Coronary artery (tissue), 2 donors: ENCODE data around the gene GYG2.
A peak's percentile ranks its signal among the peaks of the same experiment; 100 is the strongest.
"Not testable (repeated sequence)": the region's sequence is repeated elsewhere in the genome, so short reads cannot be mapped to it uniquely, and the experiment has no call there.

ENCODE experiments used
- DNase-seq: peaks from one replicate; pipeline ENCODE4 v3.0.0-alpha.2; 2017; ENCODE audit warnings: low spot score
- H3K27ac ChIP-seq, 2 donors: fragments of 200-600 bp; sonication (generic); one replicate each; pipeline ENCODE4 v1.5.1; 2016 to 2019
- H3K4me3 ChIP-seq: fragments of 200-600 bp; sonication (generic); 2 replicates; pipeline ENCODE4 v1.5.1; 2016; ENCODE audit warnings: mild to moderate bottlenecking, moderate library complexity
- TF ChIP-seq, protein P1 (sequence below): fragments of 200-600 bp; sonication (generic); IDR thresholded peaks from one replicate; pipeline ENCODE4 v1.5.1; 2019; ENCODE audit warnings: antibody characterized with exemption

The GYG2 gene

DNA sequence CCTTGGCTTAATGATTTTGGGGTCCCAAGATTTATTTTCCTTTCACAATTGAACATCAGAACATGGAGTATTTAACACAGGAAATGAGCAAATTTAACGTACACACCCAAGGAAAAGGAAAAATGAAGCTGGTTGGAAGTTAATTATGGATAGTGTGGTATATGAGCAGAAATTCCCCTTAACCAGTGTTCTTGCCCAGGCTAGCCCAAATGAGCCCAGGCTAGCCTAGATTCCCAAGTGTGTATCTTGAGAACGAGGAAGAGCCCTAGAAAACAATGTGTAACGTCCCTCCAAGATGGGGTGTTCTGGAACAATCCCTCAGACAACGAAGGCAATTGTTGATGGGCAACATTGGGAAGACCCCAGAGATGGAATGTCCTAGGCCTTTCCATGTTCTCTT lies 43.2 kb upstream of the GYG2 start:
- DNase-seq, result no peak
- Histone ChIP-seq H3K27ac (no peak overlapping the region), H3K4me3 (no peak overlapping the region)
- TF ChIP-seq, protein P1, sequence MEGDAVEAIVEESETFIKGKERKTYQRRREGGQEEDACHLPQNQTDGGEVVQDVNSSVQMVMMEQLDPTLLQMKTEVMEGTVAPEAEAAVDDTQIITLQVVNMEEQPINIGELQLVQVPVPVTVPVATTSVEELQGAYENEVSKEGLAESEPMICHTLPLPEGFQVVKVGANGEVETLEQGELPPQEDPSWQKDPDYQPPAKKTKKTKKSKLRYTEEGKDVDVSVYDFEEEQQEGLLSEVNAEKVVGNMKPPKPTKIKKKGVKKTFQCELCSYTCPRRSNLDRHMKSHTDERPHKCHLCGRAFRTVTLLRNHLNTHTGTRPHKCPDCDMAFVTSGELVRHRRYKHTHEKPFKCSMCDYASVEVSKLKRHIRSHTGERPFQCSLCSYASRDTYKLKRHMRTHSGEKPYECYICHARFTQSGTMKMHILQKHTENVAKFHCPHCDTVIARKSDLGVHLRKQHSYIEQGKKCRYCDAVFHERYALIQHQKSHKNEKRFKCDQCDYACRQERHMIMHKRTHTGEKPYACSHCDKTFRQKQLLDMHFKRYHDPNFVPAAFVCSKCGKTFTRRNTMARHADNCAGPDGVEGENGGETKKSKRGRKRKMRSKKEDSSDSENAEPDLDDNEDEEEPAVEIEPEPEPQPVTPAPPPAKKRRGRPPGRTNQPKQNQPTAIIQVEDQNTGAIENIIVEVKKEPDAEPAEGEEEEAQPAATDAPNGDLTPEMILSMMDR, result no peak

DNA sequence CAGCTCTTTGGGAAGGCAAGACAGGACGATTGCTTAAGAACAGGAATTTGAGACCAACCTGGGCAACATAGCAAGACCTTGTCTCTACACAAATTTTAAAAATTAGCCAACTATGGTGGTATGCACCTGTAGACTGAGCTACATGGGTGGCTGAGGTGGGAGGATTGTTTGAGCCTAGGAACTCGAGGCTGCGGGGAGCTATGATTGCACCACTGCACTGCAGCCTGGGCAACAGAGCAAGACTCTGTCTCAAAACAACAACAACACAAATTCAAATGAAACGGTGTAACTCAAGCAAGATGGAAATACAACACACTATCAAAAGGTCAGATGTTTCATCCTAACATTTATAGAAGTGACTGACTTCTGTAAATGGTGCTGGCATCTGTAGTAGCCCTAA lies 39.8 kb upstream of the GYG2 start:
- no peak for DNase-seq
- TF ChIP-seq, protein P1, result no peak
- Histone ChIP-seq H3K27ac (no peak overlapping the region), H3K4me3 (no peak overlapping the region)

GRCh38 chrX:2789569-2789968 lies 39.2 kb upstream of the GYG2 start:
- TF ChIP-seq, protein P1, result no peak
- no peak overlapping the region for H3K27ac ChIP-seq

DNA sequence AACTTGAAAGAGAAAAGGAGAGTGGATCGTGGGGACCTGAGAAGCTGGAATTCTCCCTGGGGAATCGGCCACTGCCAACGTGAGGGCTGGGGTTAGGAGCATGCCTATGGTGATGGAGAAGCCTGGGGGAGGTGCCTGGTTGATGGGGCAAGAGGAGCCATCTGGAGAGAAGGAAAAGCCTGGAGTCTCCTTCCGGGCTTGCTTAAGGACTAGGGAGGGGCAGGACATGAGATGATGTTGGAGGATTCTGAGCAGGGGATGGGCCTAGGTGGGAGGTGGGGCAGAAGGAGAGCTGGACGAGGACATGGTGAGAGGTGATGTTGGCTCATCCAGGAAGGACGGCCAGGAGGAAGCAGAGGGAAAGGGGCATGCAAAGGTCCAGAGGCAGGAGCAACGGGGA lies 35.0 kb upstream of the GYG2 start:
- Histone ChIP-seq H3K4me3 (no peak overlapping the region), H3K27ac (no peak overlapping the region)
- TF ChIP-seq, protein P1, result no peak
- no peak for DNase-seq

More at GRCh38 chrX:2789569-2789968, 39.2 kb upstream of the GYG2 start:
- H3K4me3 ChIP-seq, result no peak overlapping the region
- DNase-seq, result no peak

- TF ChIP-seq, protein P1, result no peak
- no peak overlapping the region for H3K27ac ChIP-seq
- no peak for DNase-seq
- H3K4me3 ChIP-seq, result no peak overlapping the region
These were observed 34.4 kb upstream of the GYG2 start for GRCh38 chrX:2794336-2794735.

GRCh38 chrX:2796808-2797207 lies 31.9 kb upstream of the GYG2 start:
- not testable (repeated sequence) for H3K4me3 ChIP-seq, DNase-seq, H3K27ac ChIP-seq

DNA sequence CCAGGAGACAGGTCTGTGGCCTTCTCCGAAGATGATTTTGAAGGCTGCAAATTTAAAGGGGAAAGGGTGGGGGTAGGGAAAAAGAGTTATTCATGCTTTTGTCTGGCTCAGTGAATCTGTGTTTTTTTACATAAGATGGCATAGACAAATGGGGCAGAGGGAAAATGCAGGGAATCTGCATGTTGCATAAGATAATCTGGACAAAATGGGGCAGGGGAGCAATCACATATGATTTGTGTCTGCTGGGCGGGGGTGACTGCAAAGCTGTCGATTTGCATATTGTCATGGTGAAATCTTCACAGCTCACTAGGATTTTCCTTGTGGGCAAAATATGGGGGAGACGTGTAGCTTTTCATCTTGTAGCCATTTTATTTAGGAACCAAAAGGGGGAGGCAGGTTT lies 29.4 kb upstream of the GYG2 start:
- DNase-seq, result peak; percentile 17
- TF ChIP-seq, protein P1, result no peak

DNA sequence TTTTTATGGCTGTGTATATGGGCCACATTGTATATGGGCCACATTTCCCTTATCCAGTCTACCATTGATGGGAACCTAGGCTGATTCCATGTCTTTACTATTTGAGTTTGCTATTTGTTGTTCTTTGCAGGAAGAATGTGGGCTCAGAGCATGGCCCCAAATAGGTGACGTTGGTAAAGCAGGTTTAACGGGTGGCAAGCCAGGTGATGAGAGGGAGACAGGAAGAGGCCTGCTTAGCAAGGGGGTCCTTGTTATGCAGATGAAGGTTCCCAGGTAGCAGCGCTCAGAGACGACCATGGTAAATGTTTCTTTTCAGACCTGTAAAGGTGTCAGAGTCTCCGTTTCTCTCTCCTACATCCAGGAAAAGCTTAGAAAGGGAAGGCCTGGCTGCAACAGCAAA lies 28.8 kb upstream of the GYG2 start:
- H3K4me3 ChIP-seq, H3K27ac ChIP-seq, DNase-seq: not testable (repeated sequence)

More for the DNA sequence above, 29.4 kb upstream of the GYG2 start:
- no peak overlapping the region for H3K4me3 ChIP-seq
- no peak overlapping the region for H3K27ac ChIP-seq
